NT2/D1 (cell line): ENCODE measurements around the gene AKR1C1.

Source experiments
- SUZ12 ChIP-seq: IDR thresholded peaks from 2 replicates; pipeline ENCODE4 v1.6.1; 2011; ENCODE audit not compliant: insufficient read length, insufficient read depth; ENCODE audit errors: extremely low read depth
- YY1 ChIP-seq: IDR thresholded peaks from 2 replicates; pipeline ENCODE4 v1.6.1; 2011; ENCODE audit not compliant: insufficient read length, insufficient read depth

DNA sequence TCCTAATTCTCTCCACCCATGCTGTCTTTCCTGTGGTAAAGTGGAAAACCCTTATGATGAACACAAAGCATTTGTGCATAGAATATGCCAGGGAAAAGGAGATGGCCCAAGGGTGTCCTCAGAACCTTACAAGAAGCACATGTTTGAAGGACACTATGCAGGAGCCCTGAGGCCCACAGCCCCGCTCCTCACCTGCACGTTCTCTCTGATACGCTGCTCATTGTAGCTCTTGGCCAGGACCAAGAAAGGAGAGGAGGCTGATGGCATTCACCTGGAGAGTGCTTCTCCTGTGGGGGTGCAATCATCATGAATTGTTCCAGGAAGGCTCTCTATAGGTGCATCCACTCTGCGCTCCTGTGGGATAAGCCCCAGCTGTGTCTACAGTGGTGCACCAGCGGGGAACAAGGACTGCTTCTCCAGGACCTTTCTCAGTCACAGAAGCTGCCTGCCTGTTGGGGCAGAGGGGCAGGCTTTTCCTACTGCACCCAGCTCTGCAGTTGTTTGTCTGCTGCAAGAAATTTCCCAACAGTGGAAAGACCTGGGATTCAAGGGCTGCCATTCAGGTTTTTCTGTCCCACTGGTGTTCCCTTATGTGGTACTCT lies 20.5 kb downstream of the AKR1C1 start:
- TF ChIP-seq SUZ12 (no peak), YY1 (no peak)
